HTERT RPE-1 (cell line): ENCODE results near the gene APOD.
"Not testable (repeated sequence)": the region's sequence is repeated elsewhere in the genome, so short reads cannot be mapped to it uniquely, and the experiment has no call there.

Source experiments
- in situ Hi-C: fragments of 300-500 bp; cut with MboI; formaldehyde crosslinking; loops from 4 replicates; pipeline ENCODE4 v1.14.3; 2020; ENCODE audit warnings: low sequenced_read_pairs

Gene APOD

GRCh38 chr3:195583831-195584542 lies at the start of gene APOD:
Gene APOD (minus strand): TSS chr3:195583940. CDS start chr3:195579461, 4,479 bp downstream.
- in situ Hi-C loops, result no loop called here

- in situ Hi-C loops, result not testable (repeated sequence)
These were observed 49.6 kb upstream of the APOD start for GRCh38 chr3:195633351-195633750.

GRCh38 chr3:195632501-195633185 lies 48.9 kb upstream of the APOD start:
- in situ Hi-C loops, result not testable (repeated sequence)

- in situ Hi-C loops, result not testable (repeated sequence)
These were observed 48.3 kb upstream of the APOD start for GRCh38 chr3:195632046-195632445.

GRCh38 chr3:195630938-195631495 lies 47.3 kb upstream of the APOD start:
- in situ Hi-C loops, result not testable (repeated sequence)

- in situ Hi-C loops, result not testable (repeated sequence)
These were observed 46.6 kb upstream of the APOD start for GRCh38 chr3:195630086-195630917.

GRCh38 chr3:195629682-195630081 lies 45.9 kb upstream of the APOD start:
- in situ Hi-C loops, result not testable (repeated sequence)

- in situ Hi-C loops, result not testable (repeated sequence)
These were observed 44.7 kb upstream of the APOD start for GRCh38 chr3:195628386-195628920.

GRCh38 chr3:195627515-195628385 lies 44.0 kb upstream of the APOD start:
- in situ Hi-C loops, result not testable (repeated sequence)

GRCh38 chr3:195624603-195625560 lies 41.1 kb upstream of the APOD start:
- in situ Hi-C loops, result not testable (repeated sequence)

- in situ Hi-C loops, result not testable (repeated sequence)
These were observed 40.4 kb upstream of the APOD start for GRCh38 chr3:195624171-195624570.

- in situ Hi-C loops, result not testable (repeated sequence)
These were observed 39.7 kb upstream of the APOD start for GRCh38 chr3:195623217-195623965.

GRCh38 chr3:195622523-195623170 lies 38.9 kb upstream of the APOD start:
- in situ Hi-C loops, result not testable (repeated sequence)

GRCh38 chr3:195622012-195622411 lies 38.3 kb upstream of the APOD start:
- in situ Hi-C loops, result not testable (repeated sequence)

- in situ Hi-C loops, result not testable (repeated sequence)
These were observed 37.4 kb upstream of the APOD start for GRCh38 chr3:195621095-195621494.

- in situ Hi-C loops, result not testable (repeated sequence)
These were observed 36.7 kb upstream of the APOD start for GRCh38 chr3:195620476-195620875.

GRCh38 chr3:195619591-195620369 lies 36.0 kb upstream of the APOD start:
- in situ Hi-C loops, result not testable (repeated sequence)
